Skeletal muscle tissue (tissue), 4 donors: Measurements from ENCODE around the gene ST6GALNAC3. TPM values are rescaled to one million over a fixed set of nuclear protein-coding genes. Genes with fewer than 3 reads are reported as not detected.

Experiments
- H3K27ac ChIP-seq: one replicate; pipeline ENCODE4 v1.7.0; 2013; ENCODE audit warnings: mild to moderate bottlenecking, low read depth, low read length, inconsistent platforms
- H3K27me3 ChIP-seq, 3 donors: one replicate each; pipeline ENCODE4 v1.7.0; 2013; ENCODE audit warnings: low read length in 3 of 3; ENCODE audit not compliant: control insufficient read depth in 3 of 3, insufficient read depth in 3 of 3
- H3K36me3 ChIP-seq, 3 donors: one replicate each; pipeline ENCODE4 v1.7.0; 2013; ENCODE audit warnings: low read length in 3 of 3; ENCODE audit not compliant: control insufficient read depth in 3 of 3, insufficient read depth in 3 of 3
- H3K4me1 ChIP-seq, 3 donors: one replicate each; pipeline ENCODE4 v1.7.0; 2013; ENCODE audit warnings: low read length in 3 of 3, mild to moderate bottlenecking in 3 of 3; ENCODE audit not compliant: control insufficient read depth in 3 of 3, insufficient read depth in 3 of 3
- H3K4me3 ChIP-seq, 3 donors: one replicate each; pipeline ENCODE4 v1.7.0; 2013; ENCODE audit warnings: low read length in 3 of 3
- H3K9ac ChIP-seq, 3 donors: one replicate each; pipeline ENCODE4 v1.7.0; 2013; ENCODE audit warnings: low read length in 3 of 3, mild to moderate bottlenecking in 3 of 3, moderate library complexity in 2 of 3, low read depth in 1 of 3
- H3K9me3 ChIP-seq, 3 donors: one replicate each; pipeline ENCODE4 v1.7.0; 2013; ENCODE audit warnings: low read length in 3 of 3; ENCODE audit not compliant: control insufficient read depth in 3 of 3
- total RNA-seq: library from RNA; depleted of rRNA; stranded (reverse); fragments of >200 nt; gene quantifications from one replicate; pipeline ENCODE4 v1.2.3, GENCODE V29; 2014
- donor health status: Osteomylitis.

Gene ST6GALNAC3
- total RNA-seq, 1 donor from 2014 or later = 3.7 TPM

GRCh38 chr1:76068953-76069561, 5.5 kb upstream of the ST6GALNAC3 start:
- Histone ChIP-seq H3K4me3 (no peak overlapping the region), H3K27ac (no peak overlapping the region), H3K9me3 (no peaks in the 10 kb centered on the region), H3K4me1 (peaks cover under 1 to 2% (median 1%) of the 10 kb centered on the region in 3 donors), H3K9ac (no peak overlapping the region), H3K36me3 (no peaks in the 10 kb centered on the region), H3K27me3 (peaks cover 0 to 4% (median 0%) of the 10 kb centered on the region in 3 donors)

- no peaks in the 10 kb centered on the region for H3K36me3 ChIP-seq
These were observed 4.0 kb upstream of the ST6GALNAC3 start for GRCh38 chr1:76070538-76070937.

GRCh38 chr1:76073481-76073880, 1.1 kb upstream of the ST6GALNAC3 start:
- no peaks in the 10 kb centered on the region for H3K27me3 ChIP-seq
- no peaks in the 10 kb centered on the region for H3K36me3 ChIP-seq
- H3K9ac ChIP-seq = no peak overlapping the region
- peaks cover 4 to 10% (median 8%) of the 10 kb centered on the region in 3 donors for H3K4me1 ChIP-seq
- H3K27ac ChIP-seq = no peak overlapping the region
- no peaks in the 10 kb centered on the region for H3K9me3 ChIP-seq
- H3K4me3 ChIP-seq = no peak overlapping the region

More at GRCh38 chr1:76070538-76070937, 4.0 kb upstream of the ST6GALNAC3 start:
- no peak overlapping the region for H3K9ac ChIP-seq
- no peaks in the 10 kb centered on the region for H3K9me3 ChIP-seq
- H3K27ac ChIP-seq = no peak overlapping the region
- no peak overlapping the region for H3K4me3 ChIP-seq
- no peaks in the 10 kb centered on the region for H3K27me3 ChIP-seq
- peaks cover 4 to 10% (median 8%) of the 10 kb centered on the region in 3 donors for H3K4me1 ChIP-seq

GRCh38 chr1:76075188-76075489, 593 bp downstream of the ST6GALNAC3 start:
- H3K9me3 ChIP-seq = no peaks in the 10 kb centered on the region

GRCh38 chr1:76075877-76076276, 1.3 kb downstream of the ST6GALNAC3 start:
- no peaks in the 10 kb centered on the region for H3K9me3 ChIP-seq
- peaks cover 4 to 10% (median 8%) of the 10 kb centered on the region in 3 donors for H3K4me1 ChIP-seq
- H3K36me3 ChIP-seq = no peaks in the 10 kb centered on the region
- H3K4me3 ChIP-seq = peak overlapping the region in 1 of 3 donors; percentile 4
- no peak overlapping the region for H3K9ac ChIP-seq
- H3K27ac ChIP-seq = peak overlapping the region; percentile 67
- H3K27me3 ChIP-seq = no peaks in the 10 kb centered on the region

More at GRCh38 chr1:76075188-76075489, 593 bp downstream of the ST6GALNAC3 start:
- Histone ChIP-seq H3K27me3 (no peaks in the 10 kb centered on the region), H3K4me1 (peaks cover 4 to 10% (median 8%) of the 10 kb centered on the region in 3 donors), H3K36me3 (no peaks in the 10 kb centered on the region), H3K9ac (peak overlapping the region in 2 of 3 donors; percentile 43 to 78), H3K4me3 (peak overlapping the region; percentile 70 to 83 (median 76)), H3K27ac (peak overlapping the region; percentile 67)

GRCh38 chr1:76079475-76080227, 5.1 kb downstream of the ST6GALNAC3 start:
- no peaks in the 10 kb centered on the region for H3K27me3 ChIP-seq
- H3K27ac ChIP-seq = no peak overlapping the region

GRCh38 chr1:76080552-76081079, 6.1 kb downstream of the ST6GALNAC3 start:
- Histone ChIP-seq H3K27ac (no peak overlapping the region), H3K27me3 (no peaks in the 10 kb centered on the region), H3K9ac (no peak overlapping the region), H3K4me3 (no peak overlapping the region), H3K9me3 (no peaks in the 10 kb centered on the region), H3K4me1 (no peaks in the 10 kb centered on the region), H3K36me3 (no peaks in the 10 kb centered on the region)

More at GRCh38 chr1:76079475-76080227, 5.1 kb downstream of the ST6GALNAC3 start:
- Histone ChIP-seq H3K4me1 (peaks cover 0 to 5% (median 3%) of the 10 kb centered on the region in 3 donors), H3K9me3 (no peaks in the 10 kb centered on the region), H3K36me3 (no peaks in the 10 kb centered on the region), H3K9ac (no peak overlapping the region), H3K4me3 (no peak overlapping the region)

GRCh38 chr1:76082062-76082461, 7.5 kb downstream of the ST6GALNAC3 start:
- Histone ChIP-seq H3K4me3 (no peak overlapping the region), H3K4me1 (no peaks in the 10 kb centered on the region), H3K9me3 (no peaks in the 10 kb centered on the region), H3K36me3 (no peaks in the 10 kb centered on the region), H3K27me3 (no peaks in the 10 kb centered on the region), H3K9ac (no peak overlapping the region), H3K27ac (no peak overlapping the region)

GRCh38 chr1:76083189-76083588, 8.6 kb downstream of the ST6GALNAC3 start:
- Histone ChIP-seq H3K4me1 (no peaks in the 10 kb centered on the region), H3K27ac (no peak overlapping the region), H3K36me3 (no peaks in the 10 kb centered on the region), H3K27me3 (no peaks in the 10 kb centered on the region), H3K9ac (no peak overlapping the region), H3K9me3 (no peaks in the 10 kb centered on the region), H3K4me3 (no peak overlapping the region)

GRCh38 chr1:76084029-76084627, 9.6 kb downstream of the ST6GALNAC3 start:
- no peaks in the 10 kb centered on the region for H3K27me3 ChIP-seq
- H3K4me1 ChIP-seq = no peaks in the 10 kb centered on the region
- H3K9me3 ChIP-seq = no peaks in the 10 kb centered on the region
- H3K36me3 ChIP-seq = no peaks in the 10 kb centered on the region
- no peak overlapping the region for H3K9ac ChIP-seq
- no peak overlapping the region for H3K27ac ChIP-seq
- H3K4me3 ChIP-seq = no peak overlapping the region
